HG03175 (cell line): ENCODE results near the gene GAN.

Source experiments
- ATAC-seq: cut with Tn5 transposase; IDR thresholded peaks from one replicate; pipeline ENCODE4 v1.9.1; 2021; ENCODE audit warnings: mild to moderate bottlenecking, moderate library complexity; ENCODE audit not compliant: unreplicated experiment

Gene GAN

GRCh38 chr16:81349608-81350305 lies 35.0 kb downstream of the GAN start:
- ATAC-seq, result no peak

GRCh38 chr16:81350306-81350615 lies 35.5 kb downstream of the GAN start:
- no peak for ATAC-seq

GRCh38 chr16:81353895-81354294 lies 39.1 kb downstream of the GAN start:
- ATAC-seq, result no peak

GRCh38 chr16:81357711-81358260 lies 43.0 kb downstream of the GAN start:
- ATAC-seq, result no peak

GRCh38 chr16:81358860-81359259 lies 44.1 kb downstream of the GAN start:
- ATAC-seq, result no peak

GRCh38 chr16:81360135-81360534 lies 45.4 kb downstream of the GAN start:
- no peak for ATAC-seq

GRCh38 chr16:81365731-81366130 lies 51.0 kb downstream of the GAN start:
- no peak for ATAC-seq

- ATAC-seq, result no peak
These were observed 51.7 kb downstream of the GAN start for GRCh38 chr16:81366316-81366932.

- ATAC-seq, result no peak
These were observed 53.1 kb downstream of the GAN start for GRCh38 chr16:81367821-81368220.

GRCh38 chr16:81369888-81370504 lies 55.2 kb downstream of the GAN start:
- no peak for ATAC-seq

GRCh38 chr16:81371106-81371505 lies 56.3 kb downstream of the GAN start:
- no peak for ATAC-seq

GRCh38 chr16:81374550-81374949 lies 59.8 kb downstream of the GAN start:
- ATAC-seq, result no peak

GRCh38 chr16:81376880-81377279 lies 62.1 kb downstream of the GAN start:
- no peak for ATAC-seq

- no peak for ATAC-seq
These were observed 63.3 kb downstream of the GAN start for GRCh38 chr16:81378049-81378448.

- ATAC-seq, result no peak
These were observed 66.2 kb downstream of the GAN start for GRCh38 chr16:81380932-81381331.

- ATAC-seq, result no peak
These were observed 69.2 kb downstream of the GAN start for GRCh38 chr16:81384006-81384405.

- ATAC-seq, result no peak
These were observed 70.4 kb downstream of the GAN start for GRCh38 chr16:81385031-81385756.

GRCh38 chr16:81388357-81388756 lies 73.6 kb downstream of the GAN start:
- ATAC-seq, result no peak

GRCh38 chr16:81390840-81391239 lies 76.1 kb downstream of the GAN start:
- no peak for ATAC-seq

- ATAC-seq, result no peak
These were observed 77.2 kb downstream of the GAN start for GRCh38 chr16:81392011-81392410.

GRCh38 chr16:81394416-81394815 lies 79.7 kb downstream of the GAN start:
- no peak for ATAC-seq
